Stimulated activated CD4-positive, alpha-beta T cell treated with anti-CD3 and anti-CD28 coated beads, Interleukin-4, amount 100 ng/mL, for 1 hour (primary cell): ENCODE results near the gene BCOR.

Experiments used
- DNase-seq: peaks from one replicate; pipeline ENCODE4 v3.0.0-alpha.2; 2020

Gene BCOR

GRCh38 chrX:40015693-40016092 lies 82.1 kb downstream of the BCOR start:
- DNase-seq, result no peak

- peak; percentile 41 for DNase-seq
Observed at GRCh38 chrX:40013266-40014195, 84.2 kb downstream of the BCOR start.

- DNase-seq, result no peak
Observed at GRCh38 chrX:40012868-40013265, 84.9 kb downstream of the BCOR start.

GRCh38 chrX:40012039-40012867 lies 85.5 kb downstream of the BCOR start:
- no peak for DNase-seq

- DNase-seq, result no peak
Observed at GRCh38 chrX:40011322-40012038, 86.3 kb downstream of the BCOR start.

GRCh38 chrX:40010550-40011321 lies 87.0 kb downstream of the BCOR start:
- DNase-seq, result no peak

- no peak for DNase-seq
Observed at GRCh38 chrX:40009890-40010289, 87.9 kb downstream of the BCOR start.

GRCh38 chrX:40009462-40009851 lies 88.3 kb downstream of the BCOR start:
- no peak for DNase-seq

- peak; percentile 49 for DNase-seq
Observed at GRCh38 chrX:40008791-40009461, 88.8 kb downstream of the BCOR start.

GRCh38 chrX:40007756-40008705 lies 89.7 kb downstream of the BCOR start:
- no peak for DNase-seq

GRCh38 chrX:40007131-40007755 lies 90.5 kb downstream of the BCOR start:
- no peak for DNase-seq

- peak; percentile 43 for DNase-seq
Observed at GRCh38 chrX:40006106-40007017, 91.4 kb downstream of the BCOR start.

- no peak for DNase-seq
Observed at GRCh38 chrX:40005292-40006011, 92.3 kb downstream of the BCOR start.

- DNase-seq, result no peak
Observed at GRCh38 chrX:40004921-40005291, 92.9 kb downstream of the BCOR start.

GRCh38 chrX:40004246-40004535 lies 93.6 kb downstream of the BCOR start:
- DNase-seq, result no peak

GRCh38 chrX:40003428-40004245 lies 94.1 kb downstream of the BCOR start:
- DNase-seq, result no peak

GRCh38 chrX:40003071-40003427 lies 94.7 kb downstream of the BCOR start:
- DNase-seq, result no peak
